PFSK-1 (cell line): ENCODE results near the gene RIPOR3.

Source experiments
- FOXP2 ChIP-seq: optimal IDR thresholded peaks from 2 replicates; pipeline ENCODE3; 2011; ENCODE audit warnings: borderline replicate concordance, control low read depth, inconsistent platforms; ENCODE audit not compliant: insufficient read depth; ENCODE audit errors: extremely low read length, extremely low read depth
- POLR2AphosphoS5 ChIP-seq: IDR thresholded peaks from 2 replicates; pipeline ENCODE4 v1.6.1; 2012; ENCODE audit warnings: low read depth, mild to moderate bottlenecking, control low read depth, low read length, moderate library complexity
- REST ChIP-seq, 2 experiments: IDR thresholded peaks; 2 replicates each; pipeline versions ENCODE4 v1.6.1 to v1.8.0; 2011 to 2012; ENCODE audit warnings: low read depth in 2 of 2, low read length in 2 of 2, control low read depth in 1 of 2, inconsistent platforms in 1 of 2, mild to moderate bottlenecking in 1 of 2, moderate library complexity in 1 of 2; ENCODE audit not compliant: insufficient read depth in 1 of 2
- SIN3A ChIP-seq: IDR thresholded peaks from 2 replicates; pipeline ENCODE4 v1.6.1; 2012; ENCODE audit warnings: mild to moderate bottlenecking, low read length, moderate library complexity, borderline replicate concordance; ENCODE audit not compliant: insufficient read depth
- TAF1 ChIP-seq: IDR thresholded peaks from 2 replicates; pipeline ENCODE4 v1.6.1; 2012; ENCODE audit warnings: low read length, control low read depth, borderline replicate concordance; ENCODE audit not compliant: insufficient read depth

The RIPOR3 gene

GRCh38 chr20:50605136-50605535, 86.2 kb downstream of the RIPOR3 start:
- no peak for TF ChIP-seq SIN3A
- no peak for TF ChIP-seq POLR2AphosphoS5
- TF ChIP-seq TAF1 = no peak
- TF ChIP-seq REST (IDR thresholded peaks at IDR 0.05; ENCODE audit: insufficient read depth in 1 of 2, low read depth in 2 of 2, low read length in 2 of 2) = no peak
- no peak for TF ChIP-seq FOXP2

GRCh38 chr20:50604451-50604850, 86.9 kb downstream of the RIPOR3 start:
- TF ChIP-seq FOXP2 (no peak), REST (IDR thresholded peaks at IDR 0.05; ENCODE audit: insufficient read depth in 1 of 2, low read depth in 2 of 2, low read length in 2 of 2) (no peak), SIN3A (no peak), POLR2AphosphoS5 (no peak), TAF1 (no peak)

GRCh38 chr20:50602432-50603088, 88.8 kb downstream of the RIPOR3 start:
- TF ChIP-seq REST (IDR thresholded peaks at IDR 0.05; ENCODE audit: insufficient read depth in 1 of 2, low read depth in 2 of 2, low read length in 2 of 2) (no peak), FOXP2 (no peak), POLR2AphosphoS5 (no peak), TAF1 (no peak), SIN3A (no peak)

- no peak for TF ChIP-seq REST (IDR thresholded peaks at IDR 0.05; ENCODE audit: insufficient read depth in 1 of 2, low read depth in 2 of 2, low read length in 2 of 2)
- no peak for TF ChIP-seq TAF1
- TF ChIP-seq POLR2AphosphoS5 = no peak
- no peak for TF ChIP-seq SIN3A
- TF ChIP-seq FOXP2 = no peak
These were observed 89.6 kb downstream of the RIPOR3 start for GRCh38 chr20:50601511-50602431.
